Right atrium auricular region (tissue), 2 donors: Measurements from ENCODE around the gene THSD4. TPM values are rescaled to one million over a fixed set of nuclear protein-coding genes. Genes with fewer than 3 reads are reported as not detected.

Source experiments
- DNase-seq: peaks from one replicate; pipeline ENCODE4 v3.0.0-alpha.2; 2019; ENCODE audit warnings: low spot score
- H3K27ac ChIP-seq, 2 donors: fragments of 200-600 bp; sonication (generic); 1 replicate in 1 of 2; 2 replicates in 1 of 2; pipeline ENCODE4 v1.5.1; 2016 to 2019
- H3K27me3 ChIP-seq, 2 donors: fragments of 200-600 bp; sonication (generic); one replicate each; pipeline versions ENCODE4 v1.5.1 to v1.6.0; 2017 to 2019
- H3K36me3 ChIP-seq: fragments of 200-600 bp; sonication (generic); one replicate; pipeline ENCODE4 v1.5.1; 2016
- H3K4me1 ChIP-seq, 2 donors: fragments of 200-600 bp; sonication (generic); one replicate each; pipeline versions ENCODE4 v1.5.1 to v1.6.0; 2017 to 2019
- H3K4me3 ChIP-seq, 2 donors: fragments of 200-600 bp; sonication (generic); 1 replicate in 1 of 2; 2 replicates in 1 of 2; pipeline ENCODE4 v1.5.1; 2017 to 2019; ENCODE audit warnings: mild to moderate bottlenecking in 1 of 2, moderate library complexity in 1 of 2
- H3K9me3 ChIP-seq, 2 donors: fragments of 200-600 bp; sonication (generic); one replicate each; pipeline ENCODE4 v1.5.1; 2019
- CTCF ChIP-seq, 2 donors: fragments of 200-600 bp; sonication (generic); IDR thresholded peaks; one replicate each; pipeline ENCODE4 v1.5.1; 2019; ENCODE audit warnings: antibody characterized with exemption in 2 of 2
- total RNA-seq, 2 donors: library from RNA; depleted of rRNA; stranded (reverse); fragments of >200 nt; gene quantifications; one replicate each; pipeline ENCODE4 v1.1.0, GENCODE V29; 2016

Gene THSD4
- total RNA-seq, 2 donors from 2014 or later, result 41.2 to 85.3 TPM

- TF ChIP-seq CTCF (IDR thresholded peaks at IDR 0.05), result no peak
- no peak overlapping the region for H3K27ac ChIP-seq
- peaks cover 0 to 5% of the 10 kb centered on the region in 2 donors for H3K4me1 ChIP-seq
- no peaks in the 10 kb centered on the region for H3K9me3 ChIP-seq
- no peaks in the 10 kb centered on the region for H3K27me3 ChIP-seq
- no peaks in the 10 kb centered on the region for H3K36me3 ChIP-seq
- DNase-seq, result no peak
- H3K4me3 ChIP-seq, result no peak overlapping the region
Measured at GRCh38 chr15:71463156-71463665, 347.9 kb downstream of the THSD4 start.

GRCh38 chr15:71465131-71465955 is 350.1 kb downstream of the THSD4 start:
- Histone ChIP-seq H3K9me3 (no peaks in the 10 kb centered on the region), H3K36me3 (no peaks in the 10 kb centered on the region), H3K27ac (no peak overlapping the region), H3K27me3 (no peaks in the 10 kb centered on the region), H3K4me3 (no peak overlapping the region), H3K4me1 (no peaks in the 10 kb centered on the region)
- no peak for TF ChIP-seq CTCF (IDR thresholded peaks at IDR 0.05)
- no peak for DNase-seq

GRCh38 chr15:71468715-71469114 is 353.4 kb downstream of the THSD4 start:
- no peak for DNase-seq
- Histone ChIP-seq H3K27ac (no peak overlapping the region), H3K27me3 (no peaks in the 10 kb centered on the region), H3K4me3 (no peak overlapping the region), H3K9me3 (no peaks in the 10 kb centered on the region), H3K36me3 (no peaks in the 10 kb centered on the region), H3K4me1 (no peaks in the 10 kb centered on the region)
- no peak for TF ChIP-seq CTCF (IDR thresholded peaks at IDR 0.05)

GRCh38 chr15:71469413-71469812 is 354.1 kb downstream of the THSD4 start:
- H3K36me3 ChIP-seq, result no peaks in the 10 kb centered on the region
- no peak overlapping the region for H3K4me3 ChIP-seq
- DNase-seq, result no peak
- H3K27ac ChIP-seq, result no peak overlapping the region
- TF ChIP-seq CTCF (IDR thresholded peaks at IDR 0.05), result no peak
- H3K27me3 ChIP-seq, result no peaks in the 10 kb centered on the region
- no peaks in the 10 kb centered on the region for H3K9me3 ChIP-seq
- H3K4me1 ChIP-seq, result no peaks in the 10 kb centered on the region

GRCh38 chr15:71471347-71471746 is 356.1 kb downstream of the THSD4 start:
- Histone ChIP-seq H3K27me3 (no peaks in the 10 kb centered on the region), H3K9me3 (no peaks in the 10 kb centered on the region), H3K4me3 (no peak overlapping the region), H3K4me1 (no peaks in the 10 kb centered on the region), H3K36me3 (no peaks in the 10 kb centered on the region), H3K27ac (no peak overlapping the region)
- TF ChIP-seq CTCF (IDR thresholded peaks at IDR 0.05), result no peak
- DNase-seq, result no peak
